ENCODE data around the gene PDE4B. TPM values are rescaled to one million over a fixed set of nuclear protein-coding genes. Genes with fewer than 3 reads are reported as not detected.

PDE4B gene
- total RNA-seq, 1 donor from 2014 or later: 54.6 TPM

- intact Hi-C loops (cut with micrococcal nuclease): no loop called here
Observed at GRCh38 chr1:66346873-66347272, 554.2 kb downstream of the PDE4B start.

- intact Hi-C loops (cut with micrococcal nuclease): no loop called here
Observed at GRCh38 chr1:66348776-66349175, 556.1 kb downstream of the PDE4B start.

- intact Hi-C loops (cut with micrococcal nuclease): no loop called here
Observed at GRCh38 chr1:66349242-66349641, 556.5 kb downstream of the PDE4B start.

- intact Hi-C loops (cut with micrococcal nuclease): loop anchor here (1.0 to 5.0 kb wide), 6 partner anchors 9 to 393 kb away; no protein-coding TSS in a partner anchor
Observed at GRCh38 chr1:66350001-66350547, 557.4 kb downstream of the PDE4B start.

DNA sequence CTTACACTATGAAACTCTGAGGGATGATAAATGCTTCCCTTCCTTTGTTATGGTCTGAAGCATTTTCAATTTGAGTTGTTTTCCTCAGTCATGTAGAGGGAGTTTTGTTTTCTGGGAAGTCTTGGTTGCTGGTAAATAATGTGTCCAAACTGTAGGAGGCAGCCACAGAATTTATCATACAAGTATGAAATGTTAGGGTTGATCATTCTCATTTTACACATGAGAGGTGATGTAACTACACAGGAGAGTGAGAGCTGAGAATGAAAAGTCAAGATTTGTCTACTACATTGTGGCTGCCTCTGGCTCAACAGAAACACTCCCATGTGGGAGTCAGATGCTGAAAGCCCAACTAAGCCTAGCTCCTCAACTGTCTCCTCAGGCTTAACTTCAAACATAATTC lies 558.8 kb downstream of the PDE4B start:
- intact Hi-C loops (cut with micrococcal nuclease): loop anchor here (5.0 kb wide), 1 partner anchor 394 kb away; no protein-coding TSS in a partner anchor

- intact Hi-C loops (cut with micrococcal nuclease): loop anchor here (1.0 to 5.0 kb wide), 5 partner anchors 15 to 395 kb away; no protein-coding TSS in a partner anchor
Observed at GRCh38 chr1:66351913-66352312, 559.2 kb downstream of the PDE4B start.

DNA sequence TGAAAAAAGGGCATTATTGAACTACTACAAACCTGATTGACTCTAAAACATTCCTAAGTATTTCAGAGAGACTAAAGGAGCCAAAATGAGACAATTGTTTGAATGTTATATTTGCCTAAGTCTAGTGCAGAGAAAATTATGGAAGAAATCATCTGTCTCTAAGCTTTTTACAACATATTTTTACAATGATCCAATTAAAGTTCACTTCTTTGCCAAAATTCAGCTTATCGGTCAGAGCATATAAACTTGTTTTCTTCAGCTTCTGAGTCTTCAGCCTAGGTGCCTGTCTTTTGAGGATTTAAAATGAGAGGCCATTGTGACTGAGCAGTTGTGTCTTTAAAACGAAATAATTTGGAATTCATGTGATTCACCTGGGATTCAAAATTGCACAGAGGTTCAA lies 560.1 kb downstream of the PDE4B start:
- intact Hi-C loops (cut with micrococcal nuclease): loop anchor here (1.0 to 5.0 kb wide), 5 partner anchors 15 to 395 kb away; no protein-coding TSS in a partner anchor

DNA sequence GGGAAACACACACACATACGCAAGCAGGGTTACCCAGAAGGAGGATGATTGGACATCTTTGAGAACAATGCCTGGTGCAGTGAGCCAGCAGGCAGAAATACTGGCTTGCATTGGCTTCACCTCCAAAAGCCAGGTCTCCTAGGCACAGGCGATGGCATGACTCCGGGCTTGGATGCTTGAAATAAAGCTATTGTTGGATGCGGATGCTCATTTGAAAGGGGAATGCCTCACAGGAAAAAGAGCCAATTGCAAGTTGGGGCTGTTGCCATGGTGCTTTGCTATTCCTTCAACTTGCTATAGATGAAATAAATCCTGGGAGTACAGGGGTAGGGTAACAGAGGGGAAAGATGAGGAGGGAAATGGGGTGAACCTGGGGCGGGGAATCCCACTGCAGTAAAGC lies 560.6 kb downstream of the PDE4B start:
- intact Hi-C loops (cut with micrococcal nuclease): loop anchor here (5.0 kb wide), 1 partner anchor 396 kb away; no protein-coding TSS in a partner anchor

DNA sequence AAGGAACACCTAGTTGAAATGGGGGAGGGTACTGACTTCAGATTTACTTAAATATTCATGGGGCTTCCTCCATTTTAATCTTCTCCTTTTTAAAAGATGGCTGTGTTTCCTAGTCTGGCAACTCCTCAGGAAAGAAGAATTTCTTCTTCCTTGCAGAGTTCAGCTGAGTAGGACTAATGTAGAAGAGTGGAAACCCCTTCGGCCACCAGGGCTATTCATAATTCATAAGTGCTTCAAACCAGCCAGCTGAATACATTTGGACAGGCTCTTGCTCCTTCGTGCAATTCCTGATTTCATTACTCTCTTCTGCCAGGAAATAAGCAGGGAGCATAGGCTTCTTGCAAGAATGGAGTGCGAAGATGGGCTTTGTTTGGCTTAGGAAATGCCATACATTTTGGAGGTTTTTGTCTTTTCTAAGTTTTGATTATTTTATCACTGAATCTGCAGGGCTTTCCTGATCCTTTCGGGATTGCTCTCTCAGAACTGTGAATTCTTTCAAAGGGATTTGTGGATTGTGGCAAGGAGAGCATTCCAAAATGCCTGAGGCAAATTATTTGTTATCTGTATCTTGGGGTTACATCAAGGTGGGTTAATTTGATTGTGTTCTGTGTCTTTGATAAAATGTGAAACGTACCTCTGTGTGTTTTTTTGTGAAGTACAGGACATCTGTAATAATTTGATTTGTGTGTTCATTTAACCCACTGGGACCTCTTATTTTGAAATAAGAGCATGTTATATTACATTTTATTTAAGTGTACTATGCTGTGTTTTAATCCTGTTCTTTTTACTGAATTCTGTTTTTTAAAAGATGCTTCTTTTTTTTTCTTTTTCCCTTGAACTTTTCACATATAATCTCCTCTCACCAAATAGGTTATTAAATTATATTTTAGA lies 561.9 kb downstream of the PDE4B start:
- intact Hi-C loops (cut with micrococcal nuclease): loop anchor here (5.0 kb wide), 1 partner anchor 397 kb away; no protein-coding TSS in a partner anchor

DNA sequence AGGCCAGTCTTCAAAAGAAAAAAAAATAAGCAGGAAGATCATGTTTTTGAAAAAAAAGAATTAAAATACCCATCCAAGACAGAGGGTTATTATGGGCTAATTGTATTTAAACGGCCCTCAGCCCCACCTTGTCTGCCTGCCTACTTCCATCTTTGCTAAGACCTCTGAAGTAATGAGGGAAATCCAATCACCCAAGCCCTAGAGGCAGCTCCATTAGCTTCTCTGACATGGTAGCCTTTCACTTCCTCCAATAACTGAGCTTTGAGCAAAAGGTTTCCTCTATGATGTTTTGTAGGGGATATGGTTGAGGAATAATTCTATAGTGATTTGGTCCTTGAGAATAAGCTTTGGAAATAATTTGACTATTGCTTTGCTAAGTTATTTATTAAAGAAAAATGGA lies 563.1 kb downstream of the PDE4B start:
- intact Hi-C loops (cut with micrococcal nuclease): no loop called here

DNA sequence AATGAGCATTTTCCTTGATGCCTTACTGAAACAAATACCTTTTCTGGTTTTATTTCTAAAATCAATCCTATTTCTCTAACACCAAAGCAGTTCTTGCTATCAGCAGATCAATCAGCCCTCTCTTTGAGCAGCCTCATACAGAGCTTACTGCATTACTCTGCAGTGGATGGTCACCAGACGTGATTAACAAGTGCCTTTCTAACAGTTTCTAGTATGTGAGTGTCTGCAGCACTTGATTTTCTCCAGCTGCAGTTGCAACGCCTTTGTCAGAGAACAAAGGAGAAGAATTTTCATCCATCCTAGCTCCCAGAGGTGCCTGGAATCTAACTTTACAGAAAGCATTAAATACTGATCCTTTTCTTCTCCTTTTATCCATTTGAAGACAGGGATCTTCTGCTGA lies 563.9 kb downstream of the PDE4B start:
- intact Hi-C loops (cut with micrococcal nuclease): loop anchor here (1.0 kb wide), 1 partner anchor 10 kb away; no protein-coding TSS in a partner anchor

DNA sequence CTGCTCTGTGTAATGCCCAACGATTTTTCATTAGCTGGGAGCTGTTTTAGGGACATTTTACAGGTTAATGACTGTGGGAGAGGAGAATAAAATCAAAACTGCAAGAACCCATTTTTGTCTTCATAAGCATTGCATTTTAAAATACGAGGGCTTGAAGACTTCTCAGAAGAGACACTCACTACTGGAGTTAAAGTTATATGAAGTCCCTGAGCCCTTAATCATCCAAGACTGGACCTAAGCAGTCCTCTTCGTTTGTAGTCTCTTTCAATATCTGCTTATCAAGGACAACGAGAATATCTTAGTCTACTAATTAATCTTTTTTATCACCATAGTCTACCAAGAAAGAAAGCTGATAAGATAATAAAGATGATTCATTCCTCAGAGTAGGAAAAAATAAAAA lies 564.3 kb downstream of the PDE4B start:
- intact Hi-C loops (cut with micrococcal nuclease): loop anchor here (1.0 kb wide), 1 partner anchor 9 kb away; no protein-coding TSS in a partner anchor

DNA sequence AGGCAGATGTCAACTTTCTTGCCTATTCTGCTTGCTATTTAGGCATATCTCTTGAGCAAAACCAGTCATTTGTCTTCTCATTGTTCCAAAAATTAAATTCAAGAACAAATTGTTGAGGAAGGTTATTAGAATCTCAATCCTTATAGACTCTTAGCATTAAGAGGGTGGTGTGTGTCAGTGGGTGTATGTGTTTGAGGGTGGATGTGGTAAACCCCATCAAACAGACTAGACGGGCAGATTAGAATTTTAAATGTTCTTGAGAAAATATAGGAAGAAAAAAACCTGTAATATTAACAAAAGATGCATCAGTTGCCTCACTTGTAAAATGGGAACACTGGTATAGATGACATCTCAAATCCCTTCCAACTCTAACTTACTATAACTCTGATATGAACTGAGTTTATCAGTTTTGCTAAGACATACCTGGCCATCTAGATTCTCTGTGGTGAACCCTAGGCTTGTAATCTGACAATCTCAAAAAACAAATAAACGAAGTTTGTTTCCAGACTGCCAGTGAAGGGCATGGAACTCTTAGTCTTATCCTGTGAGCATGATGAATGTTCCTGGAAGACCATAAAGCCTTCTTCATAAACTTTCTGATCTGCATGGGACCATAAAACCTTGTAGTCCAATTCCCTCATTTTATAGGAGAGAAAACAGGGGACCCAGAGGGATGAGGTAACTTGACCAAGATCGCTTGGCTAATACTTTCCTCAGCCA lies 564.9 kb downstream of the PDE4B start:
- intact Hi-C loops (cut with micrococcal nuclease): loop anchor here (1.0 kb wide), 1 partner anchor 9 kb away; no protein-coding TSS in a partner anchor

GRCh38 chr1:66359269-66359668 lies 566.6 kb downstream of the PDE4B start:
- intact Hi-C loops (cut with micrococcal nuclease): no loop called here

GRCh38 chr1:66359815-66360214 lies 567.1 kb downstream of the PDE4B start:
- intact Hi-C loops (cut with micrococcal nuclease): no loop called here

GRCh38 chr1:66360285-66360724 lies 567.6 kb downstream of the PDE4B start:
- intact Hi-C loops (cut with micrococcal nuclease): no loop called here

- intact Hi-C loops (cut with micrococcal nuclease): no loop called here
Observed at GRCh38 chr1:66364578-66365391, 572.1 kb downstream of the PDE4B start.

DNA sequence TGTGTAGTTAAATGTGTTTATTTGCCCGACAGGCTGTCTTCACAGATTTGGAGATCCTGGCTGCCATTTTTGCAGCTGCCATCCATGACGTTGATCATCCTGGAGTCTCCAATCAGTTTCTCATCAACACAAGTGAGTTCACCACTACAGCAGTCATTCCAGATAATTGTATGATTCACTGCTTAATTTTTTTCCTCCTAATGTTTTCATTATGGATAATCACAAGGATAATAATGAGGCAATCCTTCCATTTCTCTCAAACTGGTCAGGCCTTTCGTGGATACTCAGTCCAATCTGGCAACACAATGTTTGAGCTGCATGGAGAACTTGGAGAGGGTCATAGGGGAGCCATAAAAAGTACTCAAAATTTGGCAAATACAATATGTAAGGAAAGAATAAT lies 572.9 kb downstream of the PDE4B start:
- intact Hi-C loops (cut with micrococcal nuclease): loop anchor here (1.0 kb wide), 1 partner anchor 8 kb away; no protein-coding TSS in a partner anchor

- intact Hi-C loops (cut with micrococcal nuclease): loop anchor here (1.0 kb wide), 2 partner anchors 9 to 14 kb away; no protein-coding TSS in a partner anchor
Observed at GRCh38 chr1:66366634-66367033, 573.9 kb downstream of the PDE4B start.

DNA sequence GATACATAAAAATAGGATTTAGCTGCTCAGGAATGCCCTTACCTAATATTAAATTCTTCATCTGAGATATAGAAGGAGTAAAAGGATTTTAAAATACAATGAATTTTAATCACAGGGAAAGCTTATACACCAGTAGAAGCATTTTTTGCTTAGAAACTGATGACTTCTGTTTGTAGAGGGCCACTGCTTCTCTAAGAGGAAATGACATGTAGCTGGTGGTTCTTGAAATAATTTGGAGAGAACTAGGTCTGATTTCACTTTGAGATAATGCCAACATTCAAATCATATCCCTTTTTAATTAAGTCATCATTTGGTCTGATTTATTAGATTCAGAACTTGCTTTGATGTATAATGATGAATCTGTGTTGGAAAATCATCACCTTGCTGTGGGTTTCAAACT lies 574.7 kb downstream of the PDE4B start:
- intact Hi-C loops (cut with micrococcal nuclease): loop anchor here (1.0 kb wide), 1 partner anchor 15 kb away; no protein-coding TSS in a partner anchor
